HG02798 (cell line): ENCODE measurements around the gene THAP4.
"Not testable (repeated sequence)": the region's sequence is repeated elsewhere in the genome, so short reads cannot be mapped to it uniquely, and the experiment has no call there.

Experiments used
- ATAC-seq: cut with Tn5 transposase; IDR thresholded peaks from one replicate; pipeline ENCODE4 v1.9.1; 2021; ENCODE audit warnings: mild to moderate bottlenecking; ENCODE audit not compliant: unreplicated experiment, poor library complexity

THAP4 gene

GRCh38 chr2:241590496-241591455 is 46.2 kb downstream of the THAP4 start:
- not testable (repeated sequence) for ATAC-seq

GRCh38 chr2:241589863-241590262 is 47.1 kb downstream of the THAP4 start:
- not testable (repeated sequence) for ATAC-seq

- no peak for ATAC-seq
These were observed 50.2 kb downstream of the THAP4 start for GRCh38 chr2:241586564-241587264.

GRCh38 chr2:241584436-241584835 is 52.5 kb downstream of the THAP4 start:
- no peak for ATAC-seq

- no peak for ATAC-seq
These were observed 54.2 kb downstream of the THAP4 start for GRCh38 chr2:241582806-241583205.

- ATAC-seq, result no peak
These were observed 54.6 kb downstream of the THAP4 start for GRCh38 chr2:241582328-241582727.

GRCh38 chr2:241579281-241579680 is 57.7 kb downstream of the THAP4 start:
- ATAC-seq, result no peak

- no peak for ATAC-seq
These were observed 59.4 kb downstream of the THAP4 start for GRCh38 chr2:241577413-241578122.

GRCh38 chr2:241576293-241576654 is 60.7 kb downstream of the THAP4 start:
- no peak for ATAC-seq

GRCh38 chr2:241575624-241576292 is 61.2 kb downstream of the THAP4 start:
- ATAC-seq, result no peak

GRCh38 chr2:241574911-241575623 is 61.9 kb downstream of the THAP4 start:
- ATAC-seq, result no peak

GRCh38 chr2:241573741-241574140 is 63.2 kb downstream of the THAP4 start:
- ATAC-seq, result no peak

- ATAC-seq, result not testable (repeated sequence)
These were observed 63.9 kb downstream of the THAP4 start for GRCh38 chr2:241572915-241573651.

- ATAC-seq, result no peak
These were observed 64.9 kb downstream of the THAP4 start for GRCh38 chr2:241571821-241572620.

- no peak for ATAC-seq
These were observed 65.9 kb downstream of the THAP4 start for GRCh38 chr2:241570961-241571581.

- ATAC-seq, result no peak
These were observed 67.1 kb downstream of the THAP4 start for GRCh38 chr2:241569831-241570281.

- ATAC-seq, result no peak
These were observed 68.2 kb downstream of the THAP4 start for GRCh38 chr2:241568726-241569125.

GRCh38 chr2:241567776-241568175 is 69.2 kb downstream of the THAP4 start:
- ATAC-seq, result no peak
